Caki2 (cell line): Measurements from ENCODE around the gene ADAM8. TPM values are rescaled to one million over a fixed set of nuclear protein-coding genes. Genes with fewer than 3 reads are reported as not detected.

Experiments
- DNase-seq: peaks from one replicate; pipeline ENCODE4 v3.0.0-alpha.2; 2015; ENCODE audit warnings: low read depth
- in situ Hi-C: cut with HindIII; loops from 2 replicates; pipeline ENCODE4 v1.10.0; 2016; ENCODE audit warnings: low sequenced_read_pairs, low pct_unique_long_range_greater_than_20kb, mixed read lengths
- total RNA-seq: library from RNA; depleted of rRNA; stranded (reverse); fragments of >200 nt; shearing (Covaris generic); gene quantifications from 2 replicates; pipeline ENCODE4 v1.2.3, GENCODE V29; 2014; ENCODE audit warnings: low replicate concordance

Gene ADAM8
- total RNA-seq, 1 experiment from 2014 or later: 2.9 TPM

GRCh38 chr10:133287832-133288500 is 11.3 kb upstream of the ADAM8 start:
- DNase-seq: no peak

GRCh38 chr10:133286366-133286765 is 9.7 kb upstream of the ADAM8 start:
- in situ Hi-C loops: no loop called here

More at GRCh38 chr10:133287832-133288500, 11.3 kb upstream of the ADAM8 start:
- in situ Hi-C loops: no loop called here

GRCh38 chr10:133285217-133285616 is 8.5 kb upstream of the ADAM8 start:
- no peak for DNase-seq
- in situ Hi-C loops: no loop called here

More at GRCh38 chr10:133286366-133286765, 9.7 kb upstream of the ADAM8 start:
- DNase-seq: no peak

- DNase-seq: no peak
- in situ Hi-C loops: no loop called here
These were observed 7.3 kb upstream of the ADAM8 start for GRCh38 chr10:133283931-133284330.

- in situ Hi-C loops: no loop called here
- no peak for DNase-seq
These were observed 6.2 kb upstream of the ADAM8 start for GRCh38 chr10:133282846-133283390.

- DNase-seq: no peak
- in situ Hi-C loops: no loop called here
These were observed 5.1 kb upstream of the ADAM8 start for GRCh38 chr10:133281628-133282372.

GRCh38 chr10:133281084-133281483 is 4.4 kb upstream of the ADAM8 start:
- in situ Hi-C loops: no loop called here
- DNase-seq: no peak

- DNase-seq: no peak
- in situ Hi-C loops: no loop called here
These were observed 3.9 kb upstream of the ADAM8 start for GRCh38 chr10:133280391-133281059.

- in situ Hi-C loops: no loop called here
- no peak for DNase-seq
These were observed 2.9 kb upstream of the ADAM8 start for GRCh38 chr10:133279326-133280226.

GRCh38 chr10:133278577-133279265 is 2.1 kb upstream of the ADAM8 start:
- in situ Hi-C loops: no loop called here
- no peak for DNase-seq

GRCh38 chr10:133277993-133278576 is 1.4 kb upstream of the ADAM8 start:
- DNase-seq: no peak
- in situ Hi-C loops: no loop called here

- in situ Hi-C loops: no loop called here
- no peak for DNase-seq
These were observed 767 bp upstream of the ADAM8 start for GRCh38 chr10:133277277-133277992.

- no peak for DNase-seq
- in situ Hi-C loops: no loop called here
These were observed 601 bp downstream of the ADAM8 start for GRCh38 chr10:133276100-133276434.

- in situ Hi-C loops: no loop called here
- no peak for DNase-seq
These were observed 980 bp downstream of the ADAM8 start for GRCh38 chr10:133275684-133276092.

GRCh38 chr10:133274751-133275683 is 1.7 kb downstream of the ADAM8 start:
- DNase-seq: no peak
- in situ Hi-C loops: no loop called here
